Mesenchymal stem cell (in vitro differentiated cells and primary cell): ENCODE results near the gene FABP1.
A peak's percentile ranks its signal among the peaks of the same experiment; 100 is the strongest.

Source experiments
- DNase-seq: peaks from one replicate; pipeline ENCODE4 v3.0.0-alpha.2; 2013
- H2AFZ ChIP-seq: one replicate; pipeline ENCODE4 v1.6.1; 2013; ENCODE audit warnings: low read depth, mild to moderate bottlenecking, control low read depth, inconsistent platforms, low read length, moderate library complexity
- H2AK5ac ChIP-seq: 2 replicates; pipeline ENCODE4 v1.6.1; 2013; ENCODE audit warnings: low read length, moderate library complexity, mild to moderate bottlenecking, inconsistent platforms; ENCODE audit not compliant: severe bottlenecking
- H2BK120ac ChIP-seq: one replicate; pipeline ENCODE4 v1.6.1; 2013; ENCODE audit warnings: low read depth, mild to moderate bottlenecking, inconsistent platforms, low read length, moderate library complexity
- H2BK12ac ChIP-seq, 2 experiments: one replicate each; pipeline ENCODE4 v1.6.1; 2013; ENCODE audit warnings: inconsistent platforms in 2 of 2, low read length in 2 of 2, mild to moderate bottlenecking in 2 of 2, moderate library complexity in 2 of 2, control low read depth in 1 of 2
- H2BK15ac ChIP-seq: one replicate; pipeline ENCODE4 v1.6.1; 2013; ENCODE audit warnings: mild to moderate bottlenecking, low read depth, inconsistent platforms; ENCODE audit not compliant: poor library complexity, severe bottlenecking
- H2BK5ac ChIP-seq: 2 replicates; pipeline ENCODE4 v1.6.1; 2013; ENCODE audit warnings: low read depth, mild to moderate bottlenecking, low read length, control low read depth, inconsistent platforms; ENCODE audit not compliant: poor library complexity, severe bottlenecking
- H3K14ac ChIP-seq, 2 experiments: one replicate each; pipeline ENCODE4 v1.6.1; 2013; ENCODE audit warnings: inconsistent platforms in 2 of 2, low read length in 2 of 2, control low read depth in 1 of 2, mild to moderate bottlenecking in 1 of 2, moderate library complexity in 1 of 2
- H3K18ac ChIP-seq, 2 experiments: one replicate each; pipeline ENCODE4 v1.6.1; 2013; ENCODE audit warnings: inconsistent platforms in 2 of 2, low read length in 2 of 2, control low read depth in 1 of 2, low read depth in 1 of 2, mild to moderate bottlenecking in 1 of 2
- H3K23ac ChIP-seq, 2 experiments: one replicate each; pipeline ENCODE4 v1.6.1; 2013; ENCODE audit warnings: inconsistent platforms in 2 of 2, low read length in 2 of 2, mild to moderate bottlenecking in 2 of 2, moderate library complexity in 2 of 2, control low read depth in 1 of 2
- H3K27ac ChIP-seq: 2 replicates; pipeline ENCODE4 v1.5.1; 2013; ENCODE audit warnings: mild to moderate bottlenecking, moderate library complexity, low read length, control low read depth, inconsistent platforms; ENCODE audit not compliant: poor library complexity, severe bottlenecking
- H3K27me3 ChIP-seq, 2 experiments: 2 replicates each; pipeline versions ENCODE4 v1.6.1 to v1.7.0; 2013; ENCODE audit warnings: low read length in 2 of 2, mild to moderate bottlenecking in 2 of 2, moderate library complexity in 2 of 2, control low read depth in 1 of 2, inconsistent platforms in 1 of 2; ENCODE audit not compliant: control insufficient read depth in 1 of 2, insufficient read depth in 1 of 2
- H3K36me3 ChIP-seq, 2 experiments: 2 replicates each; pipeline versions ENCODE4 v1.6.1 to v1.7.0; 2013; ENCODE audit warnings: low read length in 2 of 2, control low read depth in 1 of 2, inconsistent platforms in 1 of 2, low read depth in 1 of 2, mild to moderate bottlenecking in 1 of 2; ENCODE audit not compliant: insufficient read depth in 2 of 2, control insufficient read depth in 1 of 2
- H3K4ac ChIP-seq, 2 experiments: one replicate each; pipeline ENCODE4 v1.6.1; 2013; ENCODE audit warnings: inconsistent platforms in 2 of 2, low read length in 2 of 2, mild to moderate bottlenecking in 2 of 2, moderate library complexity in 2 of 2, control low read depth in 1 of 2, low read depth in 1 of 2
- H3K4me1 ChIP-seq: 2 replicates; pipeline ENCODE4 v1.6.1; 2013; ENCODE audit warnings: low read depth, low read length, control low read depth; ENCODE audit not compliant: control insufficient read depth, insufficient read depth
- H3K4me2 ChIP-seq: 2 replicates; pipeline ENCODE4 v1.6.1; 2013; ENCODE audit warnings: low read length, mild to moderate bottlenecking, inconsistent platforms; ENCODE audit not compliant: poor library complexity, severe bottlenecking
- H3K4me3 ChIP-seq, 2 experiments: 2 replicates each; pipeline versions ENCODE4 v1.5.1 to v1.7.0; 2013; ENCODE audit warnings: low read length in 2 of 2, mild to moderate bottlenecking in 2 of 2, control low read depth in 1 of 2, low read depth in 1 of 2; ENCODE audit not compliant: insufficient read depth in 1 of 2
- H3K79me1 ChIP-seq: replicated peaks from 2 replicates; pipeline ENCODE4 v1.6.1; 2013; ENCODE audit warnings: mild to moderate bottlenecking, control low read depth, low read length, inconsistent platforms; ENCODE audit not compliant: poor library complexity, severe bottlenecking
- H3K9ac ChIP-seq: 2 replicates; pipeline ENCODE4 v1.7.0; 2013; ENCODE audit warnings: mild to moderate bottlenecking, low read length, moderate library complexity
- H3K9me3 ChIP-seq: 2 replicates; pipeline ENCODE4 v1.7.0; 2013; ENCODE audit warnings: mild to moderate bottlenecking, low read length; ENCODE audit not compliant: control insufficient read depth
- H4K8ac ChIP-seq: one replicate; pipeline ENCODE4 v1.6.1; 2013; ENCODE audit warnings: inconsistent platforms, mild to moderate bottlenecking, low read length, moderate library complexity
- H4K91ac ChIP-seq: one replicate; pipeline ENCODE4 v1.6.1; 2013; ENCODE audit warnings: mild to moderate bottlenecking, low read length, inconsistent platforms
- WGBS: methylation state at CpG from one replicate; pipeline ENCODE4 v1.1.7; 2013; ENCODE audit warnings: mixed read lengths; 5-methylcytosine and 5-hydroxymethylcytosine counted together

The FABP1 gene

GRCh38 chr2:88171966-88172365, 44.1 kb upstream of the FABP1 start:
- H3K9ac ChIP-seq, result no peak overlapping the region
- DNase-seq, result no peak
- H3K79me1 ChIP-seq, result no peaks in the 10 kb centered on the region
- peaks cover 0 to 3% of the 10 kb centered on the region in 2 experiments for H3K36me3 ChIP-seq
- H3K4me3 ChIP-seq, result no peak overlapping the region
- no peak overlapping the region for H4K91ac ChIP-seq
- no peak overlapping the region for H2BK15ac ChIP-seq
- H3K4me1 ChIP-seq, result peaks cover 8% of the 10 kb centered on the region
- H3K9me3 ChIP-seq, result no peaks in the 10 kb centered on the region
- H3K27me3 ChIP-seq, result peaks cover 0 to 14% of the 10 kb centered on the region in 2 experiments
- H2BK5ac ChIP-seq, result no peak overlapping the region
- H2AFZ ChIP-seq, result no peak overlapping the region
- H4K8ac ChIP-seq, result no peak overlapping the region
- no peak overlapping the region for H3K23ac ChIP-seq
- no peak overlapping the region for H3K4me2 ChIP-seq
- no peak overlapping the region for H2BK120ac ChIP-seq
- no peak overlapping the region for H3K14ac ChIP-seq
- no peak overlapping the region for H3K27ac ChIP-seq
- no peak overlapping the region for H2BK12ac ChIP-seq
- no peak overlapping the region for H3K18ac ChIP-seq
- no peak overlapping the region for H2AK5ac ChIP-seq
- no peak overlapping the region for H3K4ac ChIP-seq
- WGBS, result 91% methylated on average over 1 of the region's 1 CpG

GRCh38 chr2:88170472-88170892, 42.6 kb upstream of the FABP1 start:
- no peak overlapping the region for H3K14ac ChIP-seq
- under 1% methylated on average over 30 of the region's 37 CpGs for WGBS

GRCh38 chr2:88168386-88168785, 40.5 kb upstream of the FABP1 start:
- Histone ChIP-seq H2AK5ac (no peak overlapping the region), H2BK15ac (no peak overlapping the region), H4K91ac (no peak overlapping the region), H3K18ac (no peak overlapping the region), H2BK12ac (no peak overlapping the region), H2BK5ac (no peak overlapping the region), H3K4ac (no peak overlapping the region), H3K9me3 (no peaks in the 10 kb centered on the region), H2AFZ (no peak overlapping the region), H2BK120ac (no peak overlapping the region), H3K23ac (no peak overlapping the region), H4K8ac (no peak overlapping the region), H3K4me2 (no peak overlapping the region), H3K9ac (no peak overlapping the region), H3K27me3 (peaks cover 0 to 19% of the 10 kb centered on the region in 2 experiments), H3K4me1 (peaks cover 8% of the 10 kb centered on the region), H3K36me3 (no peaks in the 10 kb centered on the region), H3K14ac (no peak overlapping the region), H3K79me1 (no peaks in the 10 kb centered on the region), H3K4me3 (no peak overlapping the region), H3K27ac (no peak overlapping the region)
- WGBS, result 94% methylated on average over 7 of the region's 7 CpGs
- DNase-seq, result no peak

More at GRCh38 chr2:88170472-88170892, 42.6 kb upstream of the FABP1 start:
- Histone ChIP-seq H3K4me1 (peaks cover 8% of the 10 kb centered on the region), H2BK5ac (no peak overlapping the region), H3K27me3 (peaks cover 0 to 14% of the 10 kb centered on the region in 2 experiments), H2AFZ (no peak overlapping the region), H3K23ac (no peak overlapping the region), H3K4ac (peak overlapping the region in 1 of 2 experiments; percentile 19), H3K27ac (no peak overlapping the region), H4K8ac (peak overlapping the region; percentile 95), H2AK5ac (no peak overlapping the region), H3K79me1 (no peaks in the 10 kb centered on the region), H3K36me3 (peaks cover 0 to 3% of the 10 kb centered on the region in 2 experiments), H3K9me3 (no peaks in the 10 kb centered on the region), H3K4me2 (peak overlapping the region; percentile 80), H3K18ac (peak overlapping the region in 1 of 2 experiments; percentile 68), H3K4me3 (peak overlapping the region; percentile 66 to 81), H2BK12ac (no peak overlapping the region), H2BK120ac (peak overlapping the region; percentile 75), H2BK15ac (peak overlapping the region; percentile 20), H3K9ac (peak overlapping the region; percentile 93), H4K91ac (peak overlapping the region; percentile 11)
- DNase-seq, result peak; percentile 38

DNA sequence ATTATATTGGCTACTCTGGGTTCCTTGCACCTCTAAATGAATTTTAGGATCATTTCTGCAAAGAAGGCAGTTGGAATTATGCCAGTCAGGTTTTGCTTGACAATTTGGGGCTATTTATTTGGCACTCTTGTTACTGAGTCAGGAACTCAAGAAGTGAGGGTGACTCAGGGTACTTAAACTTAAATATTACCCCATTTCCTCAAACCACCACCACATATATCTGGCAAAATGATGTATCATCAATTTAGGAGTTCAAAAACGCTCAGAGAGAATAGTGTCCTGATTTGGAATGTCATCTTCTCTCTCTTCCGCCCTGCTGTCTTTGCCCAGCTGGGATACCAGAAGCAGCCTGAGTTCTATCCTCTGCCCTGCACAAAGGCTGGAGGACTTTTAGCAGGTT, 39.9 kb upstream of the FABP1 start:
- Histone ChIP-seq H2BK15ac (no peak overlapping the region), H4K8ac (no peak overlapping the region), H3K9ac (no peak overlapping the region), H3K4me1 (peaks cover 8% of the 10 kb centered on the region), H3K18ac (no peak overlapping the region), H3K79me1 (no peaks in the 10 kb centered on the region), H3K4me3 (no peak overlapping the region), H3K4ac (no peak overlapping the region), H2BK5ac (no peak overlapping the region), H3K27ac (no peak overlapping the region), H2BK12ac (no peak overlapping the region), H2AK5ac (no peak overlapping the region), H2BK120ac (no peak overlapping the region), H2AFZ (no peak overlapping the region), H3K23ac (no peak overlapping the region), H3K14ac (no peak overlapping the region), H4K91ac (no peak overlapping the region), H3K4me2 (no peak overlapping the region), H3K9me3 (no peaks in the 10 kb centered on the region), H3K36me3 (no peaks in the 10 kb centered on the region), H3K27me3 (peaks cover 0 to 19% of the 10 kb centered on the region in 2 experiments)
- no peak for DNase-seq
- WGBS, result 86% methylated on average over 2 of the region's 2 CpGs
